GM12874 (cell line): Measurements from ENCODE around the gene CHST11.

Experiments used
- CTCF ChIP-seq: IDR thresholded peaks from 2 replicates; pipeline ENCODE4 v1.5.1; 2011; ENCODE audit warnings: low read depth, mild to moderate bottlenecking, control low read depth, low read length, moderate library complexity; ENCODE audit not compliant: insufficient read depth

Gene CHST11

GRCh38 chr12:104413330-104413729 is 43.4 kb upstream of the CHST11 start:
- TF ChIP-seq CTCF: no peak

GRCh38 chr12:104414581-104415341 is 42.0 kb upstream of the CHST11 start:
- no peak for TF ChIP-seq CTCF

DNA sequence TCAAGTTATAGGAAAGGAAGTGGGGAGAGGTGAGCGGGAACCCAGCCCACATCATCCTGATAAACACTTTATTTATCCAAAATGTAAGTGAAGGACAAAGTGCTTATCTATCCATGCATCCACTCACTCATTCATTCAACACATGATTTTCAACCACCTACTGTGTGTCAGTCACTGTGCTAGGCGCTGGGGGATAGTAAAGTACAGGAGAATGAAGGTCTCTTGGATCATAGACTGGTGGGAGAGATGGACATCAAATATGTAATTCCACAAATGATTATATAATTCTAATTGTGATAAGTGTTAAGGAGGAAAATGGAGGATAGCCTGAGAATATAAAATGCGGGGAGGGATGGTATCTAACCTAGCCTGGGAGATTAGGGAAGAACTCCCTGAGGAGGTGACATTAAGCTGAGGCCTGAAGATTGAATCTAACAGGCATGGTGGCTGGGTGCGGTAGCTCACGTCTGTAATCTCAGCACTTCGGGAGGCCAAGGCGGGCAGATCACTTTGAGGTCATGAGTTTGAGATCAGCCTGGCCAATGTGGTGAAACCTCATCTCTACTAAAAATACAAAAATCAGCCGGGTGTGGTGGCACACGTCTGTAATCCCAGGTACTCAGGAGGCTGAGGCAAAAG is 41.3 kb upstream of the CHST11 start:
- TF ChIP-seq CTCF: no peak

DNA sequence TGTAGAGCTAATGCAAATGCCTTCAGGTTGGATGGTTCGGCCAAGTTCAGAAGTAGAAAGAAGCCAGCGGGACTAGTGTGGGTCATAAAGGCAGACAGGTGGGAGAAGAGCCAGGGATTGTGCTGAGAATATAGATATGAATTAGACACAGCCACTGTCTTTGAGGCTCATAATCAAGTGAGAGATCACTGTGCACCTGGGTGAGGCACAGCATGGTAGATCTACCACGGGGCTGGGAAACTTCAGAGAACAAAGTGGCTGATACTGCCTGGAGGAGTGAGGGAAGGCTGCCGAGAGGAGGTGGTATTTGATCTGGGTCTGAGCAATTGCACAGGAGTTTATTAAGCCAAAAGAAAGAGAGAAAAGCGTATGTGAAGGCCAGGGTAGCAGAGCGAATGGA is 40.6 kb upstream of the CHST11 start:
- TF ChIP-seq CTCF: no peak

DNA sequence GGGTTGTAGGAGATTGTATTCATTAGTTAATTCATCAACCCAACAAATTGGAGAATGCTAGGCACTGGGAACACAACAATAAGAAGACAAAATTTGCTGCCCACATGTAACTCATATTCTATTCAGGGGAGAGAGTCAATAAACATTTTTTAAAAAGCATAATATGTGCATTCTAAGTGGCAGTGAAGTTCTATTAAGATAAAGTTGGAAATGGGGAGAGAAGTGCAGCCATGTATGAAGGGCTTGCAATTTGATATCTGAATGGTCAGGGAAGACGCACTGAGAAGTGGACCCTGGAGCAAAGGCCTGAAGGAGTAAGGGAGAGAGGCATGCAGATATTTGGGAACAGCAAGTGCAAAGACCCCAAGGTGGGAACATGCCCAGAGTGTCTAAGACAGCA is 40.2 kb upstream of the CHST11 start:
- TF ChIP-seq CTCF: no peak

DNA sequence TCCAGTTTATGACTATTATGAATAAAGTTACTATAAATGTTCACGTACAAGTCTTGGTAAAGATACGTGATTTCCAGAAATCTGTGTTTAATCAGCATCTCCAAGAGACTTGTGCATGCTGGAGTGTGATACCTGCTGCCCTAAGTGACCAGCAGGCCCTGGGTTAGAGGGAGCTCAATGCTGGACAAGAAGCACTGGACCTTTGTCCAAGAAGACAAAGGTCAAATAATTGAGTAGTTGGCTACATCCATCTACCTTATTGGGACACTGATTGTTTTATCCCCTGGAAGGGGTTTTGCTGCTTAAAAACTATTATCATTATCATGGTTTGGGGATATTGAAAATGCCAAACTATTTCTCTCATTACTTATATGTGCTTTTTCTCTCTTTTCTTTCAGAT is 37.0 kb upstream of the CHST11 start:
- TF ChIP-seq CTCF: no peak

- TF ChIP-seq CTCF: no peak
Measured at GRCh38 chr12:104420868-104421267, 35.9 kb upstream of the CHST11 start.
